Upper lobe of left lung (tissue), 6 donors: ENCODE measurements around the gene MIAT. TPM values are rescaled to one million over a fixed set of nuclear protein-coding genes. Genes with fewer than 3 reads are reported as not detected.
"Not testable (repeated sequence)": the region's sequence is repeated elsewhere in the genome, so short reads cannot be mapped to it uniquely, and the experiment has no call there.

ENCODE experiments used
- ATAC-seq, 2 donors: fragments of 200-7000 bp; cut with Tn5 transposase; one replicate each; pipeline ENCODE4 v1.9.1; 2022; ENCODE audit warnings: mild to moderate bottlenecking in 2 of 2, moderate library complexity in 2 of 2; ENCODE audit not compliant: low FRiP score in 2 of 2
- DNase-seq, 2 donors: peaks; one replicate each; pipeline ENCODE4 v3.0.0-alpha.2; 2019 to 2020
- H3K27ac ChIP-seq, 4 donors: fragments of 200-600 bp; sonication (generic); one replicate each; pipeline ENCODE4 v1.5.1; 2016 to 2019
- H3K27me3 ChIP-seq, 4 donors: fragments of 200-600 bp; sonication (generic); one replicate each; pipeline ENCODE4 v1.5.1; 2017 to 2019
- H3K36me3 ChIP-seq, 4 donors: fragments of 200-600 bp; sonication (generic); one replicate each; pipeline ENCODE4 v1.5.1; 2016 to 2019
- H3K4me1 ChIP-seq, 4 donors: fragments of 200-600 bp; sonication (generic); one replicate each; pipeline ENCODE4 v1.5.1; 2018 to 2019
- H3K4me3 ChIP-seq, 4 donors: fragments of 200-600 bp; sonication (generic); one replicate each; pipeline ENCODE4 v1.5.1; 2017 to 2019; ENCODE audit warnings: mild to moderate bottlenecking in 2 of 4, moderate library complexity in 1 of 4
- H3K9me3 ChIP-seq, 4 donors: fragments of 200-600 bp; sonication (generic); one replicate each; pipeline ENCODE4 v1.5.1; 2018 to 2019
- EP300 ChIP-seq, 4 donors: sonication (generic); formaldehyde crosslinking; IDR thresholded peaks; one replicate each; pipeline ENCODE4 v1.5.1; 2017; ENCODE audit warnings: antibody characterized with exemption in 4 of 4, control low read depth in 2 of 4
- POLR2A ChIP-seq, 4 donors: fragments of 450-650 bp; IDR thresholded peaks; one replicate each; pipeline ENCODE4 v1.5.1; 2016 to 2017; ENCODE audit warnings: antibody characterized with exemption in 4 of 4, mild to moderate bottlenecking in 2 of 4
- POLR2AphosphoS5 ChIP-seq, 2 donors: sonication (generic); formaldehyde crosslinking; IDR thresholded peaks; one replicate each; pipeline ENCODE4 v1.5.1; 2017; ENCODE audit warnings: antibody characterized with exemption in 2 of 2
- WGBS, 2 donors: methylation state at CpG; one replicate each; pipeline ENCODE4 v1.1.5; 2017 to 2018; 5-methylcytosine and 5-hydroxymethylcytosine counted together
- total RNA-seq, 6 donors: library from RNA; depleted of rRNA in 4 of 6; stranded (reverse); fragments of >200 nt in 4 of 6; gene quantifications; one replicate each; pipeline versions ENCODE4 v1.1.0 to v1.2.1, GENCODE V29; 2016 to 2021
- TF ChIP-seq, protein P1 (sequence below), 6 experiments: fragments of 450-650 bp in 4 of 6; fragments of 200-600 bp in 2 of 6; sonication (generic) in 2 of 6; IDR thresholded peaks; one replicate each; pipeline ENCODE4 v1.5.1; 2016 to 2019; ENCODE audit warnings: antibody characterized with exemption in 6 of 6
- donor health status: DM: no; HTN: no; CAD: no; lungs with moderate emphysema.
- donor health status: DM: no; HTN: yes; CAD: no; lungs with severe emphysema.

The MIAT gene
- total RNA-seq, 6 donors from 2014 or later: 3.0 to 24.1 (median 6.1) TPM

DNA sequence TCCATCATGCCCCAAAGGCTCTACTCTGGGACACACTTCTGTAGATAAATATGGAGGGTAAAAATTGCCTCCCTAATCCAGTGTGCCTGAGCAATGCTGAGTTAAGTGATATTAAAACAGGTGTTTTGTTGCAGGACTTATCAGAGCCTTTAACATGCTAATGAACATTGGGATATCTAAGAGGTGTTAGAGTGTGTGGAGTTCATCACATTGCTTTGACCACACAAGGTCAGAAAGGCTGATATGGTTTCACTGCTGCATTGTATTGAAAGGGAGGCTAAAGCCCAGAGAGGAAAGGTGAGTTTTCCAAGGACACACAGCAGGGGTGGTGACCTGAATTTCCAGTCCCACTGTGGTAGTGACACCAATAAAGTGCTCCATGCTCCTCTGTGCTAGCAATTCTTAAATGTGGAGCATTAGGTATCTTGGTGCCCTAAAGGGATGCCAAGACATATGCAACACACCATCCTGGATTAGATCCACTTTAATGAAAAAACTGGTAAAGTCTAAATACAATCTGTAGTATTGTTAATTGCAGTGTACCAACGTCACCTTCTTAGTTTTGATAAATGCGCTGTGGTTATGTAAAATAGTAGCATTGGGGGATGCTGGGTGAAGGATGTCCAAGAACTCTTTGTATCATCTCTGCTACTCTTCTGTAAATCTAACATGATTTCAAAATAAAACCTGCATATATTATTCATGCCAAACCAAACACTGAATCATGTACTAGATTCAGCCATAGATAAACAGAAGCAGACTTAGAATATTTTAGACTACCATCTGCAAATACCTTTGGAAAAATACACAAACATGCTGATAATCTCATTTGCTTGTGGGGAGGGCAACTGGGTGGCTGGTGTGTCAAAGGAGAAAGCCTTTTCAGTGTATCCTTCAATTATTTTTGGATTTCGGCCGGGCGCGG is 45.8 kb downstream of the MIAT start:
- 96 to 99% methylated on average over 6 of the region's 6 CpGs for WGBS, 2 donors
- Histone ChIP-seq H3K4me3 (no peak overlapping the region), H3K9me3 (no peaks in the 10 kb centered on the region), H3K27ac (no peak overlapping the region), H3K27me3 (no peaks in the 10 kb centered on the region), H3K4me1 (no peaks in the 10 kb centered on the region), H3K36me3 (peaks cover 0 to 10% (median 7%) of the 10 kb centered on the region in 4 donors)
- TF ChIP-seq, protein P1, sequence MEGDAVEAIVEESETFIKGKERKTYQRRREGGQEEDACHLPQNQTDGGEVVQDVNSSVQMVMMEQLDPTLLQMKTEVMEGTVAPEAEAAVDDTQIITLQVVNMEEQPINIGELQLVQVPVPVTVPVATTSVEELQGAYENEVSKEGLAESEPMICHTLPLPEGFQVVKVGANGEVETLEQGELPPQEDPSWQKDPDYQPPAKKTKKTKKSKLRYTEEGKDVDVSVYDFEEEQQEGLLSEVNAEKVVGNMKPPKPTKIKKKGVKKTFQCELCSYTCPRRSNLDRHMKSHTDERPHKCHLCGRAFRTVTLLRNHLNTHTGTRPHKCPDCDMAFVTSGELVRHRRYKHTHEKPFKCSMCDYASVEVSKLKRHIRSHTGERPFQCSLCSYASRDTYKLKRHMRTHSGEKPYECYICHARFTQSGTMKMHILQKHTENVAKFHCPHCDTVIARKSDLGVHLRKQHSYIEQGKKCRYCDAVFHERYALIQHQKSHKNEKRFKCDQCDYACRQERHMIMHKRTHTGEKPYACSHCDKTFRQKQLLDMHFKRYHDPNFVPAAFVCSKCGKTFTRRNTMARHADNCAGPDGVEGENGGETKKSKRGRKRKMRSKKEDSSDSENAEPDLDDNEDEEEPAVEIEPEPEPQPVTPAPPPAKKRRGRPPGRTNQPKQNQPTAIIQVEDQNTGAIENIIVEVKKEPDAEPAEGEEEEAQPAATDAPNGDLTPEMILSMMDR (IDR thresholded peaks at IDR 0.05): no peak
- TF ChIP-seq POLR2AphosphoS5 (IDR thresholded peaks at IDR 0.05) (no peak), POLR2A (IDR thresholded peaks at IDR 0.05) (no peak), EP300 (IDR thresholded peaks at IDR 0.05) (no peak)
- DNase-seq: no peak
- no peak for ATAC-seq

DNA sequence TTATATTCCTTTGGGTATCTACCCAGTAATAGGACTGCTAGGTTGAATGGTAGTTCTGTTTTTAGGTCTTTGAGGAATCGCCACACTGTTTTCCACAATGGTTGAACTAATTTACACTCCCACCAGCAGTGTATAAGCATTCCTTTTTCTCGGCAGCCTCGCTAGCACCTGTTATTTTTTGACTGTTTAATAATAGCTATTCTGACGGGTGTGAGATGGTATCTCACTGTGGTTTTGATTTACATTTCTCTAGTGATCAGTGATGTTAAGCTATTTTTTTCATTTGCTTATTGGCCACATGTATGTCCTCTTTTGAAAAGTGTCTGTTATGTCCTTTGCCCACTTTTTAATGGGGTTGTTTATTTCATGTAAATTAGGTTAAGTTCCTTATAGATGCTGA is 48.0 kb downstream of the MIAT start:
- DNase-seq, H3K4me1 ChIP-seq, H3K27ac ChIP-seq, H3K9me3 ChIP-seq, H3K36me3 ChIP-seq, H3K4me3 ChIP-seq, ATAC-seq, H3K27me3 ChIP-seq: not testable (repeated sequence)
- WGBS, 2 donors: 57 to 74% methylated on average over 4 of the region's 4 CpGs

DNA sequence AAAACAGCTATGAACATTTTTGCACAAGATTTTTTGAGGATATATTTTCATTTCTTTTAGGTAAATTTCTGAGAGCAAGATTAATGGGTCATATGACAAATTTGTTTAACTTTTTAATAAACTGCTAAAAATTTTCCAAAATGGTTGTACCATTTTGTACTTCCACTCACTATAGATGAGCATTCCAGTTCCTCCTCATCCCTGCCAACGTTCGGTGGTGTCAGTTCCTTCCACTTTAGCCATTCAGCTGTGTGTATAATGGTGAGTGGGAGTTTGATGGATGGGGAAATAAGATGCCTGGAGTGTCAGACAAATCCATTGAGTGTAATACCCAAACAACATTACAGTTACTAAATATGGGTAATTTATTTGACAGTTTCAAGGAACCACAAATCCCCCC is 49.7 kb downstream of the MIAT start:
- H3K9me3 ChIP-seq: no peaks in the 10 kb centered on the region
- TF ChIP-seq POLR2A (IDR thresholded peaks at IDR 0.05) (no peak), POLR2AphosphoS5 (IDR thresholded peaks at IDR 0.05) (no peak), EP300 (IDR thresholded peaks at IDR 0.05) (no peak)
- TF ChIP-seq, protein P1 (IDR thresholded peaks at IDR 0.05): no peak
- no peaks in the 10 kb centered on the region for H3K27me3 ChIP-seq
- ATAC-seq: no peak
- H3K4me3 ChIP-seq: no peak overlapping the region
- DNase-seq: no peak
- no peak overlapping the region for H3K27ac ChIP-seq
- WGBS, 2 donors: 92 to 97% methylated on average over 2 of the region's 2 CpGs
- peaks cover 0 to 4% (median 0%) of the 10 kb centered on the region in 4 donors for H3K4me1 ChIP-seq
- no peaks in the 10 kb centered on the region for H3K36me3 ChIP-seq

DNA sequence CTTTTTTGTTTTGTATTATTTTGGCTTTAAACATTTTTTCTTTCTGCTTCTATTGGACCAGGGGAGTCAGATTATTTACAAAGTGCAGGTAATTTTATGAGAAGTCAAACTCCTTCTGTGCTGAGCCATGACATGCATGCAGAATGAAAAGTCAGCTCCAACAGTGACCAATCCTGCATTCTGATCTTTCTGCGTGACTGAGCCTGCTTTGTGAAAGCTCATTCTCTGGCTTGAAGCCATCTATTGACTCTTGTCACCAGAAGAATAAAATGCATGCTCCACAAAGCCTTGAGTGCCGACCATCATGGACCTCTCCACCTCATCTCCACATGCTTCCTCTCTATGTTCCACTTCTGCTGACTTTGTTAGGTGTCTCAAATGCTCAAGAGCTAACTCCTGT is 50.2 kb downstream of the MIAT start:
- Histone ChIP-seq H3K4me1 (peaks cover 0 to 4% (median 0%) of the 10 kb centered on the region in 4 donors), H3K27me3 (no peaks in the 10 kb centered on the region), H3K4me3 (no peak overlapping the region), H3K9me3 (no peaks in the 10 kb centered on the region), H3K36me3 (no peaks in the 10 kb centered on the region), H3K27ac (no peak overlapping the region)
- ATAC-seq (no peak), DNase-seq (no peak)
- TF ChIP-seq EP300 (IDR thresholded peaks at IDR 0.05): no peak
- TF ChIP-seq, protein P1 (IDR thresholded peaks at IDR 0.05): no peak
- TF ChIP-seq POLR2A (IDR thresholded peaks at IDR 0.05): no peak
- TF ChIP-seq POLR2AphosphoS5 (IDR thresholded peaks at IDR 0.05): no peak
- 88 to 97% methylated on average over 2 of the region's 2 CpGs for WGBS, 2 donors

DNA sequence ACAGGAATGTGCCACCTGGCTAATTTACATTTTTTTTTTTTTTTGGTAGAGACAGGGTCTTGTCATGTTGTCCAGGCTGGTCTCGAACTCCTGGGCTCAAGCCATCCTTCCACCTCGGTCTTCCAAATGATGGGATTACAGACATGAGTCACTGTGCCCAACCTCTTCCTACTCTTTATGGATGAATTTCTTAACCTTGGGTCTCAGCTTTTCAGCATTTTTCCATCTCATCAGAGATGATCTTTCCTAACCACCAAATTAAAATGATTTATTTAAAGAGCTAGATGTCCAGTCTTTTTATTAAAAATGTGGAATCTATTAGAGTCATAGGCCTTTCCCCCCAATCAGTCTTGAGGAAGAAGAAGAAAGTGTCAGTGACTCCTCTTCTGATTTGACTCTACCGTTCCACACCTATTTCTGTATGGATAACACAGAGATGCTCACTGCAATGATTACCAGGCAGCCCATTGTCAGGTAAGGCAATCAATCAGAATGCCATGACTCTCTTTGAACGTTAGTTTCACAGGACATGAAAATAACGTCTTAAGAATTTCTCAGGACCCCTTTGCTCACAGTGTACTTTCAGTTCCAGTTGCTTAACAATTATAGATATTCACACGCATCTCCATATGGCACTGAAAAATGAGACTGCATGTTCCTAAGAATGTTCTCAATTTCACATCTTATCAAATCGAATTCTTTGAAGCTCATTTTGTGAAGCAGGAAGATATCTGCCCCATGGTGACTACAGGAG is 51.0 kb downstream of the MIAT start:
- Histone ChIP-seq H3K36me3 (no peaks in the 10 kb centered on the region), H3K27me3 (no peaks in the 10 kb centered on the region), H3K9me3 (no peaks in the 10 kb centered on the region), H3K27ac (no peak overlapping the region), H3K4me1 (peaks cover 0 to 4% (median 0%) of the 10 kb centered on the region in 4 donors), H3K4me3 (no peak overlapping the region)
- TF ChIP-seq POLR2A (IDR thresholded peaks at IDR 0.05) (no peak), EP300 (IDR thresholded peaks at IDR 0.05) (no peak), POLR2AphosphoS5 (IDR thresholded peaks at IDR 0.05) (no peak)
- TF ChIP-seq, protein P1 (IDR thresholded peaks at IDR 0.05): no peak
- no peak for ATAC-seq
- WGBS, 2 donors: 66 to 67% methylated on average over 7 of the region's 7 CpGs
- DNase-seq: no peak
